Jurkat, Clone E6-1 (cell line): ENCODE data around the gene BEST2.
A peak's percentile ranks its signal among the peaks of the same experiment; 100 is the strongest.

Experiments used
- DNase-seq: peaks from one replicate; pipeline ENCODE4 v3.0.0-alpha.2; 2011; ENCODE audit warnings: low read depth, low spot score
- H3K4me3 ChIP-seq: 2 replicates; pipeline ENCODE4 v1.5.1; 2011; ENCODE audit warnings: mild to moderate bottlenecking, low read length, control low read depth, moderate library complexity

Gene BEST2

DNA sequence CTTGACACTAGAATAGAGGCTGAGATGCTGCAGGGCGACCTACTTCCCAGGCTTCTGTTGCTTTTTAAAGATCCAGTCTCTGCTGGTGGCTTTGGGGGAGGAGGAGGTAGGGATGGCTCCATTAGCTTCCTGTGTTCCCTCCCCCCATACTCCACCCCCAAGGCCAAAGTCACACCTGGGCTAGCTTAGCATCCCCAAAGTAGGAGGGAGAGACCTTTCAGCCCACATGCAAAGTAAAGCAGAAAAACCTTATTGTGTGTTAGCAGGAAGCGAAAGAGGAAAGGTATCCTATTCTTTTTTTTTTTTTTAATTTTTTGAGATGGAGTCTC, 24.6 kb upstream of the BEST2 start:
- no peak overlapping the region for H3K4me3 ChIP-seq
- DNase-seq: no peak

DNA sequence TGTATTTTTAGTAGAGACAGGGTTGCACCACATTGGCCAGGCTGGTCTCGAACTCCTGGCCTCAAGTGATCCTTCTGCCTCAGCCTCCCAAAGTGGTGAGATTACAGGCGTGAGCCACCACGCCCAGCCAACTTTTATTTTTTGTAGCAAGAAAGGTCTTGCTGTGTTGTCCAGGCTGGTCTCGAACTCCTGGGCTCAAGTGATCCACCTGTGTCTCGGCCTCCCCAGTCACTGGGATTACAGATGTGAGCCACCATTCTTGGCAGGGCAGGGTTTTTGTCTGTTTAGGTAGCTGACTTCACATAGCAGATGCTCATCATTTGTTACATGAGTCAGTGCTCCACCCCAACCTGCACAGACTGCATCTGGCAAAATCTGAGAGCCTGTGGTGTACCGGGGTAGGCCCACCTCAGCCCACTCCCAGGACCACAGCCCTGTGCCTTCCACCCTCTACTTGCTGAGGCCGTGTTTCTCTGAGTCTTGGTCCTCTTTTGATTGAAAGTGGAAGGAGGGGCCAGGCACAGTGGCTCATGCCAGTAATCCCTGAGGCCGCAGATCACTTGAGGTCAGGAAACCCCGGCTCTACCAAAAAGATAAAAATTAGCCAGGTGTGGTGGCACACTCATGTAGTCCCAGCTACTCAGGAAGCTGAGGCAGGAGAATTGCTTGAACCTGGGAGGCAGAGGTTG, 23.7 kb upstream of the BEST2 start:
- no peak for DNase-seq
- H3K4me3 ChIP-seq: no peak overlapping the region

DNA sequence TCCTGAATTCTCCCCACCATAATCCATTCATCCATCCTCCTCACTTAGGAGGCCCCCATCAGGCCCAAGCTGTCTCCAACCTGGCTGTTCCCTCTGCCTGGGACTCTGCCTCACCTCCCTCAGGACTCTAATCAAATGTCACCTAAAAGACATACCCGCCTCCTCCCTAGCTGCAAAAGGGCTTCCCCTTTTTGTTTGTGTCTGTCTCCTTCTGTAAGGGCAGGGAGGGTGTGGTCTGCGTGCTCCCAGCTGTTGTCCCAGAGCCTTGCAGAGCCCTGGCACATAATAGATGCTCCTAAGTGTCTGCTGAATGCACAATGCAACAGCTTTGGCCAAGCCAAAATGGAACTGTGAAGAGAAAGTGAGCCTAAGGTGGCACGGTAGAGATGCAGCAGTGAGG, 21.5 kb upstream of the BEST2 start:
- H3K4me3 ChIP-seq: no peak overlapping the region
- no peak for DNase-seq

DNA sequence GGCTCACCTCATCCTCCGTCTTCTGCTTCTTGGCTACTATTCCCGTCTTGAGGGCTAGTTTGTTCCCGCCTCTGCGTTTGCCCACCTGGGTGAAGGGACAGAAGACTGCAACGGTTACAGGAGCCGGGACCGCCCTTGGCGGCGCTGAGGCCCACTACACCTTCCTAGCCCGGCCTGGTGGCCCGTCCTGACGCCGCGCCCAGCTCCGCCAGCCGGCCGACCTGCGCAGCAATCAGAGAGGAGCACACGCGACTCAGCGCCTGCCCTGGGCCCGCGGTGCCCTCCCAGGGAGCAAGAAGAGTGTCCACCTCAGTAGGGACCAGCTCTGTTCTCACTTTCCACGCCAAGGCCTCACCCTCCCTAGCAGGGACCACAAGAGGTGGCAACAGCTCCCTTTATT, 20.3 kb upstream of the BEST2 start:
- no peak overlapping the region for H3K4me3 ChIP-seq
- DNase-seq: no peak

DNA sequence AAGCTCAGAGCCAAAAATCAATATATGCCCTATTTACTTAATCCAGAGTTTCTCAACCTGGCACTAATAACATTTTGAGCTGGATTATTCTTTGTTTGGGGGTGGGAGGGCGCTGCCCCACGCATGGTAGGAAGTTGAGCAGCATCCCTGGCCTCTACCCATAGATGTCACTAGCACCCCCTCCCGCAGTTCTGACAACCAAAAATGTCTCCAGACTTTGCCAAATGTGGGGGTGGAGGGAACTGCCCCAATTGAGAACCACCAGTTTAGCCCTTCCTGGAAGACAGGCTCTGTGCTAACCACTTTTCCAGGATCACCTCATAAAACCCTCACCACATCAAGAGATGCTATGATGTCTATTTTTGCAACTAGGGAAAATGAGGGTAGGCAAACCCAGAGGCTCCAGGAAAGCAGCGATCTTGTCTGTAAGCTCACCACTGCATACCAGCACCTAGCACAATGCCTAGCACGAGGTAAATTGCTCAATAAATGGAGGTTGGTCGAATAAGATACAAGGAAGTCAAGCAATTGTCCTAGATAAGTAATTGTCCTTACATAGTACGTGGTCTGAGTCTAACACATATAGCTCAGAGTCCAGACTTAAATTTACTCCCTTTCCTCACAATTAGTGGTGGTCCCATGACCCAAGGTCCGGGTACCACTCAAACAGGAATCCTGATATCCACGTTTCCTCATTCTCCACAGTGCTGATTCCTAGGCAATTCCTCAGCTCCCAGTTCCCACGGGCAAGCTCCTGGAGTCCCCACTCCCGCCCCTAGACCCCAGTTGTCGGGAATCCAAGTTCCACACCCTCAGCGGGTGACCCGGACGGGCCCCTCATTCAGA, 18.0 kb upstream of the BEST2 start:
- peak; percentile 70 for DNase-seq

DNA sequence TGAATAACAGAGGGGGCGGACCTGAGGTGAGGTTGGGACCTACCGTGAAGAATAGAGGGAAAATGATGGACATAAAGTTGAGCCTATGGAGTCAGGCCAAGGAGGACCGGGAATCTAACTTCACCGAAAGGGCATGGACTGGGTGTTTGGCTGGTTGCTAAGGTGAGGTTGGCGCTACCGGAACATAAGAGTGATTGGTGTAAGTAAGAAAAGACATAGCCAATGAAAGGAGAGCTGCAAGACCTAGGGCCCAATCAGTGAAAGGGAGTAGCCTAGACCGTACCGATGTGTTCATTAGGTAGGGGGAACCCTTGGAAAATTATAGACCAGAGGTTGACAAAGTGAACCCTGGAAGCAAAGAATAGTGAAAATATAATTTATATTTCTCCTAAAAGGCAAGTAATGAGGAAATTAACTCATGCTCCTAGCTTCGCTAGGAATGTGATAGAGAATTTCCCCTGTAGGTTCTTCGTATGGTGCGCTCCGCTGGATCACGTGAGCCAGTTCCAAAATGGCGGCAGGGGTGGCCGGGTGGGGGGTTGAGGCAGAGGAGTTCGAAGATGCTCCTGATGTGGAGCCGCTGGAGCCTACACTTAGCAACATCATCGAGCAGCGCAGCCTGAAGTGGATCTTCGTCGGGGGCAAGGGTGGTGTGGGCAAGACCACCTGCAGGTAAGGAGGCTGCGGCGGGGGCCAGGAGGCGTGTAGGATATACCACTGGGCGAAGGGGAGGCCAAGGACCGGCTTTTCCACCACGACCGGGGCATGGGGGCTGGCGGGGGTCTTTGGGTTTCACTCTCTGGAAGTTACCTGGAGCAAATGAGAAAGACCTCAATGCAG, 14.4 kb upstream of the BEST2 start, which contains the start of gene GET3:
GET3 (plus strand) TSS at position 503 of the 840 bp plus-strand sequence; CDS start at position 512, 9 bp downstream.
- peak within 1 kb of the TSS; percentile 97 for H3K4me3 ChIP-seq
- peak; percentile 99 for DNase-seq

More for the DNA sequence above, 18.0 kb upstream of the BEST2 start:
- peak overlapping the region; percentile 100 for H3K4me3 ChIP-seq

DNA sequence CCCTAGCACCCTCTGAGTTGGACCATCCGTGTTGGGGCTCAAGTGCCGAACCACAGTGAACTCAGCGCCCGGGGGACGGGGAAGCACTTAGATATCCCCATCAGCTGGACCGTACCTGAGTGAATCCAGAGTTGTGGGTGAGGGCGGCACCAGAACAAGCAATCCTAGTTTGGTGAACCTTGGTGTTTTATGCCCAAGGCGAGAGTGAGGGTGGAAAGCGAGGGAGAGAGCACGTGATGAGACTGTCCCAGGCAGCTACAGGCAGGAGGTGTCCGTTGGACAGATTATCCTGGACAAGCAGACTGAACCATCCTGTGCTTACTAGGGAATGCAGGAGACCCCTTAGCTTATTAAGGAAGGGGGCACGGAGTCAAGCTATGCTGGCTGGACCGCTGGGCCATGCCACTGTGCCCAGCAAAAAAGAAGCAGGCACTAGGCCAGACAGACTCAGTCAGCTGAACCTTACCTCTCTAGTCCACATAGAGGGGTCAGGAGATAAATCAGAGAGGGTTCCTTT, 13.7 kb upstream of the BEST2 start:
- DNase-seq: no peak
- H3K4me3 ChIP-seq: peak overlapping the region; percentile 97

DNA sequence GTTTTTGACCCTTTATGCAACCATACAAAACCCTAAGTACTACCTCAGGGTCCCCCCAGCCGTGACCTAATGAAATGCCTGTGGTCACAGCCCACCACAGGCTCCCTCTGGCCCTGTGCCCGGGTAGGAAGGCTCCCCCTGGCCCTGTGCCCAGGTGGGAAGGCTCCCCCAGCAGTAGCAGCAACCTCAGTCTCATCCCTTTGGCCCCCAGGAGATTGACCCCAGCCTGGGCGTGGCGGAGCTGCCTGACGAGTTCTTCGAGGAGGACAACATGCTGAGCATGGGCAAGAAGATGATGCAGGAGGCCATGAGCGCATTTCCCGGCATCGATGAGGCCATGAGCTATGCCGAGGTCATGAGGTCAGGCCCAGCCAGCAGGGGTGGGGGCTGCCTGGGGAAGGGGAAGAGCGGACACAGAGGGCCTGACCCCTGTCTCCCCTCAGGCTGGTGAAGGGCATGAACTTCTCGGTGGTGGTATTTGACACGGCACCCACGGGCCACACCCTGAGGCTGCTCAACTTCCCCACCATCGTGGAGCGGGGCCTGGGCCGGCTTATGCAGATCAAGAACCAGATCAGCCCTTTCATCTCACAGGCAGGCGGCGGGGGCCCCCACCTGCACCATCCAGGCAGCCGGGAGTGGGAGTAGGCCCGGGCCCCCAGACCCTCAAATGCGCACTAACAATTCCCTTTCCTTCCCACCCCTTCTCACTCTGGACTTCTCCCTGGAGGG, 6.3 kb upstream of the BEST2 start:
- no peak for DNase-seq
- H3K4me3 ChIP-seq: no peak overlapping the region

DNA sequence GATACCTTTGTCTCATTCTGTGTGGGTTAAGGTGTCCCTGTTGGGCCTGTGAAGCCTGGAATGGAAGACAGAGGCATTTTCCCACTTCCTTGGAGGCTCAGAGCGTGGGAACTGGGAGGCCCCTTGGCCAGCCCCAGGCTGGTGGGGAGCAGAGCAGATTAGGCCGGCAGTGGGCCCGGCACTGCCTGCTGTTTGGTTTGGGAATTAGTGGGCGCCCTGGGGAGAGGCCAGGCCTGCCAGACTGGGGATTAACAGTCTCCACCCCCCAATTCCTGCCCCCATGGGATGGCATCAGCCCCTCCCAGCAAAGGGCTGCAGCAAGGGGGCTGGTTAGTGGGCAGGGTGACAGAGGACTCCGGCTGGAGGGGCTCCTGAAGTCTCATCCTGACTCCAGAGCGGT, 3.1 kb upstream of the BEST2 start:
- no peak for DNase-seq

DNA sequence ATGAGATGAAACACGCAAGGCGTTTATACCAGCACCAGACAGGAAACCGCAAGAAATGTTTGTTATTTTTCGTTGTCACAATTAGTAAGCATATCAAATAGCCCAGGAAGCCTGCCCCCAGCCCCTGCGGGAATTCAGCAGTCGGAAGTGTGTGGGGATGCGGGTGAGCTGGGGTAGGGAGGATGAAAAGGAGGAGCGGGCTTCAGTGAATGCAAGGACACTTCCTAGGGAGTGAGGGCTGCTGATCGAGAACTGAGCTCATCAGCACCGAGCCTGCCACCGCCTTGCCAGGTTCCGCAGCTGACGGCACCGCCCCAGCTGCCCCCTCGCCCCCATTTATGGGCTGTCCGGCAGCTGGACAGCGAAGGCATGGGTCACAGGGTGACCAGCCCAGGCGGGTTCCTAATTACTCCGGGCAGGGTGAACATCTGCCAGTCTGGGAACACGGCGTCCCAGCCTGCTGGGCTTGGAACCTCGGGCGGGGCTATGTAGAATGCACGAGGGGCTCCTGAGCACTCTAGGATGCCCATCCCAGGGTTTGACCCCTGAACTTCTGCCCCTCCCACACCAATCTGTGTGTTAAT, 1.6 kb upstream of the BEST2 start:
- no peak for DNase-seq
- H3K4me3 ChIP-seq: no peak overlapping the region

More for the DNA sequence above, 3.1 kb upstream of the BEST2 start:
- H3K4me3 ChIP-seq: no peak overlapping the region

DNA sequence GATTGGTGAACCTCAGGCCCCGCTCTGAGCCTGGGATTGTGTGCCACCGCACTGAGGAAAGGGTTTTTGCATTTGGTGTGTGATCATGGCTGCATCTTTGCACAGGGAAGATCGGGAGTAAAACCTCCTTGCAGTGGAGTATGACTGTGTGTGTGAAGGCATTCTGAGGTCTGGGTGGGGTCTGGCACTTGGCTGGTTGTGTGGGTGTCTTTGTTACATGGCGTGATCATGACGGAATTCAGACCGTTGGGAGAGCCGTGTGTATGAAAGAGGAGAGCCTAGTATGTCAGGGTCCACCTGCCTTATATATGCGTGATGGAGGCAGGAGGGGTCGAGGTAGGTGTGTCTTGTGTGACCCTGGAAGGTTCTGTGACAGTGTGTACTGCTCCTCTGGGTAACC, 740 bp upstream of the BEST2 start:
- DNase-seq: no peak
- H3K4me3 ChIP-seq: no peak overlapping the region

DNA sequence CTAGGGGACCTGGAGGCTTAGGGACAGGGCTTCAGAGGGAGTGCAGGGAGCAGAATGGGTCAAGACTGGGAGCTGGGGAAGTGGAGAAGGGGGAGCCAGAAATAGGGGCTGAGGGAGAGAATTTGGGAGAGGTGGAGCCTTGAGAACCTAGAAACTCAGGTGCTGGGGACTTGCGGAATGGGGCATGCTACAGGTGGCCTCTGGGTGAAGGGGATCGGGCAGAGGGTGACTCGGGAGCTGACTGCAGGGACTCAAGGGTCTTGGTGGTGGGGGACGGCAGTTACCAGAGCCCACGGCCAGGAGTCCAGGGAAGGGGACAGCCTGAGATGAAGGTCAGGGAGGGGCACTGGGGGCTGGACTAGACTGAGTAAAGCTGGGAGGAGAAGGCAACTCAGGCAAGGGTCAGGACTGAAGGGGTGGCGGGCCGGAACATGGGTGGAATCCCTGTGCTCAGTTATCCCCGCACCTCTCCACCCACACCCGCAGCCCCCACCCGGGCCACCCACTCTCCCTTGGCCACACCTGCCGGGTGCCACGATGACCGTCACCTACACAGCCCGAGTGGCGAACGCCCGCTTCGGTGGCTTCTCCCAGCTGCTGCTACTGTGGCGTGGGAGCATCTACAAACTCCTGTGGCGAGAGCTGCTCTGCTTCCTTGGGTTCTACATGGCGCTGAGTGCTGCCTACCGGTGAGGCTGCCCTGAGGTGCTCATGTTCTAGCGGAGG, 628 bp downstream of the BEST2 start:
- DNase-seq: no peak
- no peak overlapping the region for H3K4me3 ChIP-seq

DNA sequence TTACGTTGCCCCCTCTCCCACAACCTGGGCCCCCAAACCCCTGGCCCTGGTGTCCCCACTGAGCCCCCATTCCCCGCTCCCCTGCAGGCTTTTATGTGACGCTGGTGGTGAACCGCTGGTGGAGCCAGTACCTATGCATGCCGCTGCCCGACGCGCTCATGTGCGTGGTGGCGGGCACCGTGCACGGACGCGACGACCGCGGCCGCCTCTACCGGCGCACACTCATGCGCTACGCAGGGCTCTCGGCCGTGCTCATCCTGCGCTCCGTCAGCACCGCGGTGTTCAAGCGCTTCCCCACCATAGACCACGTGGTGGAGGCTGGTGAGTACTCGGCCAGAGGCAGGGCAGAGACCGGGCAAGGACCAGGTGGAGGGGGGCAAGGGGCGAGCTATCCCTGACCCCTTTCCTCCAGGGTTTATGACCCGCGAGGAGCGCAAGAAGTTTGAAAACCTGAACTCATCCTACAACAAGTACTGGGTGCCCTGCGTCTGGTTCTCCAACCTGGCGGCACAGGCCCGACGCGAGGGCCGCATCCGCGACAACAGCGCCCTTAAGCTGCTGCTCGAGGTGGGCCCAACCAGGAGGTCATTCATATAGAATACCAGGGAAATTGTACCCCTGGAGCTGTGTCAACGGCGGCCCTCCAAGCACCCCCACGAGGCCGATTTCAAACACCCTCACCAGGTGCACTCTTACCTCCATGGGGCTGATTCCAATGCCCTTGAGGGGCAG, 3.0 kb downstream of the BEST2 start:
- H3K4me3 ChIP-seq: no peak overlapping the region
- no peak for DNase-seq

DNA sequence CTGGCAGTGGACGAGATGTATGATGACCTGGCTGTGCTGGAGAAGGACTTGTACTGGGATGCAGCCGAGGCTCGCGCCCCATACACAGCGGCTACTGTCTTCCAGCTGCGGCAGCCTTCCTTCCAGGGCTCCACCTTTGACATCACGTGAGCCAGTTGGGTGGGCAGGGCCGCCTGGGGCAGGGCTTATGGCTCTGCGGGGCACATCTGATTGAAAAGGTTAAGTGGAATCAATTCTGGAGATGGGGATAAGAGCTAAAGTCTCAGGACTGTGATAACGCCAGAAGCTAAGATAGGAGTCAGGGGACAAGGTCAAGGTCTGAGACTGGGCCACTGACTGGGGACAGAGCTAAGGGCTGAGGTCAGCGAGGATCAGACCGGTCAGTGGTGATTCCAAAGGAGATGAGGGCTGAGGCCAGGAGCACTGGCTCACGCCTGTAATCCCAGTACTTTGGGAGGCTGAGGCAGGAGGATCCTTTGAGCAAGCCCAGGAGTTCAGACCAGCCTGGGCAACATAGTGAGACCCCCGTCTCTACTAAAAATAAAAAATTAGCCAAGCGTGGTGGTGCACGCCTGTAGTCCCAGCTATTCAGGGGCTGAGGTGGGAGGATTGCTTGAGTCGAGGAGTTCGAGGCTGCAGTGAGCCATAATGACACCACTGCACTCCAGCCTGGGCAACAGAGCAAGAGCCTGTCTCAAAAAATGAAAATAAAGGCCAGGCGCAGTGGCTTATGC, 4.7 kb downstream of the BEST2 start:
- DNase-seq: no peak
- no peak overlapping the region for H3K4me3 ChIP-seq

DNA sequence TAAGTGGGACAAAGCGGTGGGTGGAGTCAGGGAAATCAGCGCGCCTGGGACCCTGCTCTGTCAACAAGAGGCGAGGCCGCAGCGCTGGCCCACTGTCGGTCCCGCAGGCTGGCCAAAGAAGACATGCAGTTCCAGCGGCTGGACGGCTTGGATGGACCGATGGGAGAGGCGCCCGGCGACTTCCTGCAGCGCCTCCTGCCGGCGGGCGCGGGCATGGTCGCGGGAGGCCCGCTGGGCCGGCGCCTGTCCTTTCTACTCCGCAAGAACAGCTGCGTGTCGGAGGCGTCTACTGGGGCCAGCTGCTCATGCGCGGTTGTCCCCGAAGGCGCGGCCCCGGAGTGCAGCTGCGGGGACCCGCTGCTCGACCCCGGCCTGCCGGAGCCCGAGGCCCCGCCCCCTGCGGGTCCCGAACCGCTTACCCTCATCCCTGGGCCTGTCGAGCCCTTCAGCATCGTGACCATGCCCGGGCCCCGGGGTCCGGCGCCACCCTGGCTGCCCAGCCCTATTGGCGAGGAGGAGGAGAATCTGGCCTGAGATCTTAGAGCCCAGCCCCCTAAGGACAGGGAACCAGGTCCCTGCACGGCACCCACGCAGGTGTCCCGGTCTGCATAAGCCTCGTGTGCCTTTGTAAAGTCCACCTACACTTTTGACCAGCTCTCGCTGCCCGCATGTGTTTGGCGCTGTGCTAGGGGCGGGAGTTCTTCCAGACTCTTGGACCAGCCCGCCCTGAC, 6.1 kb downstream of the BEST2 start:
- no peak for DNase-seq
- H3K4me3 ChIP-seq: peak overlapping the region; percentile 27

DNA sequence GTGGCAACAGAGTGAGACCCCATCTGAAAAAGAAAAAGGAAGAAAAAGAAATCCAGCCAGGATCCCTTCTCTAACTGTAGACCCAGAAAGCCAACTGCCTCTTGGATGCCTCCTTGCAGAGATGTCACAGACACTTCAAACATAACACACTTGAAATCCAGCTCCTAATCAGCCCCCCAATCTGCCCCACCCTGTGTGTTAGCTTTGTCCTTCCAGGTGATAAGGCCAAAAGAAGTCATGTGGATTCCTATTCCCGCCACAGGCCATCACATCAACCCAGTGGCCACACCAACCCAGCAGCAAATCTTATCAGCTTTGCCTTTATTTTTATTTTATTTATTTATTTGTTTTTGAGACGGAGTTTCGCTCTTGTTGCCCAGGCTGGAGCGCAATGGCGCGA, 8.1 kb downstream of the BEST2 start:
- no peak for DNase-seq
- no peak overlapping the region for H3K4me3 ChIP-seq
